ENCODE results near the gene IP6K3. TPM values are rescaled to one million over a fixed set of nuclear protein-coding genes. Genes with fewer than 3 reads are reported as not detected.

Gene IP6K3
- polyA plus RNA-seq, 3 donors = not detected

- no peak for TF ChIP-seq CTCF (IDR thresholded peaks at IDR 0.05)
- peak overlapping the region in 2 of 7 donors; percentile 32 to 83 for H3K27ac Mint-ChIP-seq
Measured at GRCh38 chr6:33750244-33750991, 3.7 kb upstream of the IP6K3 start.

GRCh38 chr6:33749401-33749800, 2.7 kb upstream of the IP6K3 start:
- Histone ChIP-seq H3K27me3 (ENCODE audit: control insufficient read depth in 2 of 2, insufficient read depth in 2 of 2, low read length in 2 of 2) (no peaks in the 10 kb centered on the region), H3K36me3 (replicated peaks in 1 of 2; ENCODE audit: control insufficient read depth in 1 of 2, insufficient read depth in 2 of 2, low read length in 2 of 2) (no peaks in the 10 kb centered on the region), H2AFZ (ENCODE audit: insufficient read depth, low read depth, low read length, poor library complexity, severe bottlenecking) (no peak overlapping the region), H3K9me3 (replicated peaks in 1 of 2; ENCODE audit: control insufficient read depth in 1 of 2, insufficient read depth in 1 of 2, low read length in 2 of 2) (no peaks in the 10 kb centered on the region), H3K4me2 (replicated peaks; ENCODE audit: extremely low read depth, low read length, poor library complexity, severe bottlenecking) (no peak overlapping the region), H3K79me2 (ENCODE audit: insufficient read depth, low read length) (no peaks in the 10 kb centered on the region), H3K27ac (ENCODE audit: low read depth in 1 of 2, low read length in 2 of 2) (no peak overlapping the region), H4K20me1 (ENCODE audit: insufficient read depth, low read length) (no peaks in the 10 kb centered on the region), H3K4me1 (ENCODE audit: control insufficient read depth in 1 of 2, insufficient read depth in 2 of 2, low read length in 2 of 2) (no peaks in the 10 kb centered on the region), H3K4me3 (replicated peaks in 1 of 3; ENCODE audit: low read depth in 2 of 3, low read length in 3 of 3) (no peak overlapping the region), H3K9ac (ENCODE audit: insufficient read depth, low read length, poor library complexity, severe bottlenecking) (no peak overlapping the region)
- no peak for TF ChIP-seq CTCF (IDR thresholded peaks at IDR 0.05)
- H3K27ac Mint-ChIP-seq = no peak overlapping the region
- DNase-seq = no peak
- 100% methylated on average over 1 of the region's 7 CpGs for WGBS (ENCODE audit: insufficient coverage)
- no peak overlapping the region for H3K4me3 Mint-ChIP-seq
- peaks cover 0 to 9% (median 4%) of the 10 kb centered on the region in 3 donors for H3K27me3 Mint-ChIP-seq (ENCODE audit: low read depth in 3 of 3)
- no peaks in the 10 kb centered on the region for H3K9me3 Mint-ChIP-seq
- no peaks in the 10 kb centered on the region for H3K36me3 Mint-ChIP-seq
- H3K4me1 Mint-ChIP-seq = peaks cover 13% of the 10 kb centered on the region
- intact Hi-C loops (cut with micrococcal nuclease) = no loop called here

More at GRCh38 chr6:33750244-33750991, 3.7 kb upstream of the IP6K3 start:
- Histone ChIP-seq H3K27ac (ENCODE audit: low read depth in 1 of 2, low read length in 2 of 2) (no peak overlapping the region), H3K4me1 (ENCODE audit: control insufficient read depth in 1 of 2, insufficient read depth in 2 of 2, low read length in 2 of 2) (no peaks in the 10 kb centered on the region), H3K36me3 (replicated peaks in 1 of 2; ENCODE audit: control insufficient read depth in 1 of 2, insufficient read depth in 2 of 2, low read length in 2 of 2) (no peaks in the 10 kb centered on the region), H3K4me2 (replicated peaks; ENCODE audit: extremely low read depth, low read length, poor library complexity, severe bottlenecking) (no peak overlapping the region), H3K27me3 (ENCODE audit: control insufficient read depth in 2 of 2, insufficient read depth in 2 of 2, low read length in 2 of 2) (no peaks in the 10 kb centered on the region), H3K9me3 (replicated peaks in 1 of 2; ENCODE audit: control insufficient read depth in 1 of 2, insufficient read depth in 1 of 2, low read length in 2 of 2) (no peaks in the 10 kb centered on the region), H3K4me3 (replicated peaks in 1 of 3; ENCODE audit: low read depth in 2 of 3, low read length in 3 of 3) (no peak overlapping the region), H3K79me2 (ENCODE audit: insufficient read depth, low read length) (no peaks in the 10 kb centered on the region), H3K9ac (ENCODE audit: insufficient read depth, low read length, poor library complexity, severe bottlenecking) (no peak overlapping the region), H4K20me1 (ENCODE audit: insufficient read depth, low read length) (no peaks in the 10 kb centered on the region), H2AFZ (ENCODE audit: insufficient read depth, low read depth, low read length, poor library complexity, severe bottlenecking) (no peak overlapping the region)
- WGBS (ENCODE audit: insufficient coverage) = 38% methylated on average over 7 of the region's 11 CpGs
- peaks cover 13% of the 10 kb centered on the region for H3K4me1 Mint-ChIP-seq
- H3K4me3 Mint-ChIP-seq = peak overlapping the region in 1 of 2 donors; percentile 35
- no peaks in the 10 kb centered on the region for H3K36me3 Mint-ChIP-seq
- H3K27me3 Mint-ChIP-seq (ENCODE audit: low read depth in 3 of 3) = peaks cover 0 to 9% (median 4%) of the 10 kb centered on the region in 3 donors
- H3K9me3 Mint-ChIP-seq = no peaks in the 10 kb centered on the region
- intact Hi-C loops (cut with micrococcal nuclease) = no loop called here
- DNase-seq = no peak

Measured in CD14-positive monocyte (primary cell).